D721Med (cell line): ENCODE data around the gene SYT2.
A peak's percentile ranks its signal among the peaks of the same experiment; 100 is the strongest.

Source experiments
- DNase-seq: peaks from one replicate; pipeline ENCODE4 v3.0.0; 2011; ENCODE audit warnings: low spot score; ENCODE audit not compliant: insufficient read length
- FAIRE-seq: peaks from 2 replicates; lab custom pipeline; 2011; peaks lifted over from hg19 to GRCh38; lab: Jason Lieb, UNC
- TF ChIP-seq, protein P1 (sequence below): IDR thresholded peaks from 2 replicates; pipeline ENCODE4 v1.5.1; 2012; ENCODE audit warnings: mild to moderate bottlenecking, control low read depth; ENCODE audit not compliant: insufficient read depth; ENCODE audit errors: missing control alignments

SYT2 gene

DNA sequence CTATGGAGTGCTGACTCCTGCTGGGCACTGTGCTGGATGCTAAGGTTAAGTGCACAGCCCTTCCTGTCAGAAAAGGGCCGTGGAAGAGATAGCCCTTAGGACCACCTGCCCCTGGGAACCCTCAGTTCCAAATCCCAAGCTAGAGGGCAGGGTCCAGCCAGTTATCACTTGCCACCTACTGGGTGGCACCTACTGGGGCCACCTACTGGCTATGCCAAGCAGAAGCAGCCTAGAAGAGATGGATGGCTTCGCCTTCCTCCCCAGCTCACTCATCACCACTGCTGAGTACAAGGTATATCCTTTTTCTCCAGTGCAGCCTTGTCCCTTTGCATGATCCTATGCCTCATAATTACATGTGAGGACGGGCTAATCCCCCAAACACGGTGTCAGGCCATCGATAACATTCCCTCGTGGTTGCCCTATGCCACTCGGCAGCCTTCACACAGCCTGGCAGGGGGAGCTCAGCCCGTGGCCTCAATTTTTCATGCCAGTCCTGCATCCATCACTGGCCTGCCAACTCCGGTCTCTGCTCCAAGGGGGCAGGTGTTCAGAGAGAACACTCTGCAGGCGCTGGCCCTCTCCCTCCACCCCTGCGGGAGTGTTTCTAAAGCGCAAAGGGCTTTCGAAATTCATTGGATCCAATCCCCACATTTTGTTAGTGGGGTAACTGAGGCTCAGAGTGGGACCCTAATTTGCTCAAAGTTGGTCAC, 49.0 kb downstream of the SYT2 start:
- TF ChIP-seq, protein P1, sequence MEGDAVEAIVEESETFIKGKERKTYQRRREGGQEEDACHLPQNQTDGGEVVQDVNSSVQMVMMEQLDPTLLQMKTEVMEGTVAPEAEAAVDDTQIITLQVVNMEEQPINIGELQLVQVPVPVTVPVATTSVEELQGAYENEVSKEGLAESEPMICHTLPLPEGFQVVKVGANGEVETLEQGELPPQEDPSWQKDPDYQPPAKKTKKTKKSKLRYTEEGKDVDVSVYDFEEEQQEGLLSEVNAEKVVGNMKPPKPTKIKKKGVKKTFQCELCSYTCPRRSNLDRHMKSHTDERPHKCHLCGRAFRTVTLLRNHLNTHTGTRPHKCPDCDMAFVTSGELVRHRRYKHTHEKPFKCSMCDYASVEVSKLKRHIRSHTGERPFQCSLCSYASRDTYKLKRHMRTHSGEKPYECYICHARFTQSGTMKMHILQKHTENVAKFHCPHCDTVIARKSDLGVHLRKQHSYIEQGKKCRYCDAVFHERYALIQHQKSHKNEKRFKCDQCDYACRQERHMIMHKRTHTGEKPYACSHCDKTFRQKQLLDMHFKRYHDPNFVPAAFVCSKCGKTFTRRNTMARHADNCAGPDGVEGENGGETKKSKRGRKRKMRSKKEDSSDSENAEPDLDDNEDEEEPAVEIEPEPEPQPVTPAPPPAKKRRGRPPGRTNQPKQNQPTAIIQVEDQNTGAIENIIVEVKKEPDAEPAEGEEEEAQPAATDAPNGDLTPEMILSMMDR, result peak; percentile 41
- FAIRE-seq, result no peak

DNA sequence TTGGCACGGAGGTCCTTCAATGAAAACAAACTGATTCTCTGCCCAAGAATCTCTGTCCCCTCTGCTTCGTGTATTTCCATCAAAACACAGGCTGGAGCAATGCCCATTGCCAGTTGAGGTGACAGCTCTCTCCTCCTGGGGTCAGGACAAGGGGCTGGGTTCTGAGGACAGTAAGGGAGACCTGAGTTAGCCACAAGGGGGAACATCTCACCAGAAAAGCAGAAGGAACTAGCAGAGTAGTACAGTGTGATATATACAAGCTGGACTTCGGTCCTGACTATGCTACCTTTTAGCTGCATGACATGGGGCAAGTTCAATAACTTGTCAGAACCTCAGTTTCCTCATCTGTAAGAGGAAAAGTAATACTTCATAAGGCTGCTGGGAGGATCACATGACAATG, 50.3 kb downstream of the SYT2 start:
- DNase-seq, result no peak
- no peak for FAIRE-seq
- TF ChIP-seq, protein P1, result no peak

More for the DNA sequence above, 49.0 kb downstream of the SYT2 start:
- no peak for DNase-seq

DNA sequence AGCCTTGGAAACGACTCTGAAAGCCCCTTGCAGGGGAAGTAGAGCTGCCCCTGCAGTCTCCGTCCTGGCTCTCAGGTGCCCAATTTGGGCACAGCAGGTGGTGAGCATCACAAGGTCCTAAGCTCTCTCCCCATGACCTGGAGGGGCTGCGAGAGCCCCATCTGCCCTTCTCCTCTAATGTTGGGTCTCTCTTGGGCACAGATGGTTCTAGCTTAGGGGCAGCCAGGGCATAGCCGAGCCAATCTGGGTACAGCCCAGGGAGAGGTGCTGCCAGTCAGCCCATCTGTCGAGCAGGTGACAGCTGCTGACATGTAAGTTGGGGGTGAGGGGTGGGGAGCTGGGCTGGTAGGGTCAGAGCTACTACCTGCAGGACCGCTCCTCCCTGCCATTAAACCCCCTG, 50.7 kb downstream of the SYT2 start:
- TF ChIP-seq, protein P1, result no peak
- no peak for FAIRE-seq

DNA sequence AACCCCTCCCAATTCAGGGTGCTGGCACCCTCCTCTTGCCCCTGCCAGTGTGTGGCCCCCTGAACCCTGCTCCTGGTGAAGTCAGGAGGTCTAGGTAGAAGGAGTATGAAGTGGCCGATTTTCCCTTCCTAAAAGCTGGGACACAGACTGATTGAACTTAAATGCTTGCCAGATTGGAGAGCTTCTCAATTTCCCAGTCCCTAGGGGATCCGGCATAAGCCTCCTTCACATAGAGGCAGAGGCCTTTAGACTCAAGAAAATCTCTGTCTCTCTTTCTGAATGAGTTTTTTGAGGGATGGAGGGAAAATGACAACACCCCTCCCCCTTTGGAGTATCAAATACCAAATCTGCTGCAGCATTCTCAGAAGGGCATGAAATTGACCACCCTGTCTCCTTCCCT, 51.5 kb downstream of the SYT2 start:
- FAIRE-seq (peak; percentile 77), DNase-seq (peak; percentile 88)
- TF ChIP-seq, protein P1, result no peak

More for the DNA sequence above, 50.7 kb downstream of the SYT2 start:
- DNase-seq, result no peak

DNA sequence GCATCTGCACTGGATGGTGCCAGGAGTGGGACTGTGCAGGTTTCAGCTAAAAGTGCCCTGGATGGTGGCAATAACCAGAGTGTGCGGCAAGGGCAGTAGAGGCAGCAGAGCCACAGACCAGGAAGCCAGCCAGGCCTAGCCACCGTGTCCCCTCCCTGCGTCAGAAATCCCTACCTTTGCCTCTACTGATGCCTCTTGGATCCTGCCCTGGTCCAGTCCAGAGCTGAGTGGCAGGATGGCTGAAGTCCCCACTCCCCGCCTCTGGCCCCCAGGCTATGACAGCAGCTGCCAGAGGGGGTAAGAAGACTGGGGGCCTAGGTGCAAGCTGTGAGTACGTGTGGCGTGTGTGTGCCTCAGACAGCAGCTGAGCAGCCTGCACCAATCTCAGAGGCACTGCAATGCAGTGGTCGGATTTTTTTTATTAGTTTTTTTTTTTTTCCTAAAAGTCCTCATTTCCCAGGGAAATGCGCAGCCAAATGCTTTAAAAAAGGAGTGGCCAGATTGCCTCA, 51.9 kb downstream of the SYT2 start:
- TF ChIP-seq, protein P1, result no peak
- FAIRE-seq, result no peak
- no peak for DNase-seq

DNA sequence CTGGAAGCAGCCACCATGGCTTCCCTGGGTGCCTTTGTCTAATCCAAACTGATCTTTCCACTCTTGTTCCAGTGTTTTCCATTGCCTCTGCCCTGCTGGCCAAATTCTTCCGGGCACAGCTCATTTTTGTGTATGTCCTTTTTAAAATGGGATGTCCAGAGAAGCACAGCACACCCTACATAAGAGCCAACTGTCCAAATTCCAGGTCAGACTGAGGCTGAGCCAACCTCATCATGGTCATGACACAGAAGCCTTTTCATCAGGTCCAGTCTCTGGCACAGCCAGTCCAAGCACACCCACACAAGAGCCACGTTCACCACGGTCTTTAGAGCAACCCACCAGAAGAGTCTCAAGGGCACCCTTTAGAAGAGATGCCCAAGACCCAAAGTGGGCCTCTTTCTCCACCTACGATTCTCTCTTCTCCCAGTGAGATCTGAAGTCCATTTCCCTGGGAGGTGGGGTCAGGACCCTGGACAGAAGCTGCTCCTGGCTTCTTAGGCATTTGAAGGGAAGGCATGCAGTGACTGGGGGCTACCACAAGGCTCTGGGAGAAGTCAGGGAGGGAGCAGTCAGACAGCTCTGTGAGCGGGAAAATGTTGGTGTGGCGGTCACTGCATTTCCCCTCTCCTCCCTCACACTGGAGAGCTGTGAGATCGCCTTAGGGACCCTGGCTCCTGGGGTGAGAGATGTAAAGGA, 53.2 kb downstream of the SYT2 start:
- DNase-seq, result no peak
- no peak for FAIRE-seq
- TF ChIP-seq, protein P1, result no peak

DNA sequence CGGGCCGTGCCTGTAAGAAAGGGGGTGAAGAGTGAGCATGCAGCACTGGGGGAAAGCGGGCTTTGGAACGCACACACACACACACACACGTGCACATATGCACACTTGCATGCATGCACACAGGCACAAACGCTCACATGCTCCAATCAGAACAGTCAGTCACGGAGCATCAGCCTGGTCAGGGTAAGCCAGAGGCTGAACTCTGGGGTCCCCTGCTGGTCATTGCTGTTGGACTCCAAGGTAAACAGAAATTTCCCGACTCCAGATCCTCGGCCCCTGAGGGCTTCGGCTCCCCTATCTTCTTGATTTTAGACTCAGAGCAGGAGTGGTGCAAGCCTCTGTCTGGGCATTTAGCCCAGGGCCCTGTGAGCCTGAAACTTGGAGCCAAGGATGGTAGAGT, 54.2 kb downstream of the SYT2 start:
- FAIRE-seq (no peak), DNase-seq (no peak)
- TF ChIP-seq, protein P1, result peak; percentile 5
